GM19025 (cell line): Measurements from ENCODE around the gene SMG6.

Experiments
- ATAC-seq: cut with Tn5 transposase; IDR thresholded peaks from one replicate; pipeline ENCODE4 v1.9.1; 2021; ENCODE audit warnings: mild to moderate bottlenecking, low read depth, moderate library complexity; ENCODE audit not compliant: unreplicated experiment

The SMG6 gene

GRCh38 chr17:2054512-2055291 is 248.9 kb downstream of the SMG6 start, which contains the start of gene HIC1:
HIC1 (plus strand) TSS chr17:2055103; CDS start chr17:2056691, 1,588 bp downstream.
- no peak for ATAC-seq

DNA sequence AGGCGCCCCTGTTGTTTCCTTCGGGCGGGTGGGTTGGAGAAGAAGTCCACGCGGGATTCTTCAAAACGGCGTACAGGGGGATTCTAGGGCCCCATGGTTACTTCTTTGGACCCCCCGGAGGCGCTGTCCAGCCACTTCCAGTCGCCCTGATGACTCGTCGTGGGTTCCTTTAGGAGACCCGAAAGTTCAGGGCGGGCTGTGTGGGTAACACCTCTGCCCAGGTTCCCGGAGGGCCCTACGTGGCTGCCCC is 249.4 kb downstream of the SMG6 start:
- no peak for ATAC-seq

- ATAC-seq = no peak
These were observed 250.0 kb downstream of the SMG6 start for GRCh38 chr17:2053380-2054261.

DNA sequence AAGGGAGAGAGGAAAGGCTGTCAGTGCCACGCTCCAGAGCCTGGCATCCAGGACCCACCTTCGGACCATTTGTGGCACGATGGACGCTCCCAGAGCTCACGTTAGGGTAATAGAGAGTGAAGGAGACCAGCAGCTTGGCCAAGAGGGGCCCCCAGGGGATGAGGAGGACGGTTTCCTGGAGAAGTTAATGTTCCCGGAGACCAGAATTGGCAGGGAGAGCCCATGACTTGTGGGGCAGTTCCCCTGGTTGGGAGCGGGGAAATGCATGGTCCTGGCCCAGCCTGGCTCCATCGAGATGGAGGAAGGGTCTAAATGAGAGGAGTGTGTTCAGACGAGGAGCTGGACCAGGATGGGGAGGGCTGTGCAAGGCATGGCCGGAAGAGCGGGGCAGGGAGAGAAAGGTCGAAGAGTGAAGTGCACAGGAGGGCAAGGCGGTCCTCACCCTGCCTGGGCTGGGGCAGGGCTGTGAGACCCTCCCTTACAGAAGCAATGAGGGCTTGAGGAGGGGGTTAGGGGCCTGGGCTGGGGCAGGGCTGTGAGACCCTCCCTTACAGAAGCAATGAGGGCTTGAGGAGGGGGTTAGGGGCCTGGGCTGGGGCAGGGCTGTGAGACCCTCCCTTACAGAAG is 251.5 kb downstream of the SMG6 start:
- no peak for ATAC-seq

GRCh38 chr17:2051061-2051932 is 252.3 kb downstream of the SMG6 start:
- ATAC-seq = no peak

DNA sequence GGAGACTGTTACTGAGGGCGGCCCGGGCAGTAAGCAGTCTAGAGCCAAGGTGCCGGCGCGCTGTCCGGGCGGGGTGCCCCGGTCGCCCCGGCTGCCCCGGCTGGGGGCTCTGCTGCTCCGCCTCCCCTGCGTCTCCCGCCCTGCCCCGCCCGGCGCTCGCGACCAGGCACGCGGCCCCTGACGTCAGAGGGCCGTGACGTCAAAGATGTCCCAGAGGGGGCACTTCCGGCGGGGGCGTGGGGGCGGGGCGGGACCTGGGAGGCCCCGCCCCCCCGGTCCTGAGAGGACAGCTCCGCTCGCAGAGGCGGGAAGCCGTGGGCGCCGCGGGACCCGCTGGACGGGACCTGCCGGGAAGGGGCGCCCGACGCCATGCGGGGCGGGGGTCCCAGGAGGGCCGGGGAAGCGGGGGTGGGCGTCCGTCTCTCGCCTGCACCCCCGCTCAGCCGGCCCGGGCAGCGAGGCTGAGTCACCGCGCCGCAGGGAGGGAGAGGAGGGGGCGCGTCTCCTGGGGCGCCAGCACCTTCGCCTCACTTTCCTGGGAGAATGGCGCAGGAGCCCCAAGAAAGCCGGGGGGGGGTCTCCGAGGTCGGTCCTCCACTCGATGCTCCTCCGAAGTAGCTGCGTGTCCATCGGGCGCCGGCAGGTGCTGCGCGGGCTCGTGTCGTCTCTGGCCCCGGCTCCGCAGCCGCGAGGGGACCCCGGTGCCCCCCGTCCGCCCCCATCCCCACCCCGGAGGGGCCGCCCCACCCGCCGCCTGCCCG is 253.1 kb downstream of the SMG6 start:
- ATAC-seq = peak; percentile 19

DNA sequence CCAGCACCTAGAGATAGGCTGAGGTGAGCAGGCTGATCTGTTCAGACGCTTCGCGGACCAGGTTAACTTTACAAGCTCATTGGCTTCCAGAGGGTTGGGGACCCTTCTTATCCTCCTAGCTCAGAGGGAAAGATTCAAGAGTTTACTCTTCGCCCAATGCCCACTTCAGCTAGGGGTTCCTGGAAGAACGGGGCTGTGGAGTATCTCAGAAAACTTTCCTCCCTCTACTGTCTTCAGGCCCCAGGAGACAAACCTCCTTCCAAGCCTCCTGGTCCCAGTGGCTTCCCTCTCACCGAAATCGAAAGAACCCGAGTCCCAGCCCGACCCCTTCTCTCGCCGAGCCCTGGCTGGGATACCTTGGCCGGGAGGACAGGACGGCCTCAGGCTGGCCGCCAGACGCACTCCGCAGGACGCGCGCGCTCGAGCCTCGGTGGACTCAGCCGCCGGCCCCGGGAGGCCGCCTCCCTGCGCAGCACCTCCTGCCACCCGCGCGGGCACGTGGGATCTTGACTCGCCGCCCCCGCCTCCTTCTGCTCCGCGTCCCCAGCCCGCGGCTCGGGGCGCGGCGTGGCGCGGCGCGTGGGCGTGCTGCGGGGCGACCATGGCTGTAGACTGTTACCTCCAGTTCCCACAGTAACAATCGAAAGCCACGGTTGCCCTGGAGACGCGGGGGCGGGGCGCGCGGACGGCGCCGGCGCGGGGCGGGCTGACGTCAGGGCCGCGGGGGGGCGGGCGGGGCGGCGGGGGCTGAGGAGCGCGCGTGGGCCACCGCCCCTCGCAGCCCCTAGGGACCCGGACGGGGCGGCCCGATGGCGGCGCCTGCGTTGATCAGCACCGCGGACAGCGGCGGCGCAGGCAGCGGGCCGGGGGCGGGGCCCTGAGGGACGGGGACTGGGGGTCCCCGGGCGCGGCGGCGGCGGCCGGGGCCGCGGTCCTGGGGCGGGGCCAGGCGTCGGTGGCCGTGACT is 254.0 kb downstream of the SMG6 start:
- peak; percentile 60 for ATAC-seq

DNA sequence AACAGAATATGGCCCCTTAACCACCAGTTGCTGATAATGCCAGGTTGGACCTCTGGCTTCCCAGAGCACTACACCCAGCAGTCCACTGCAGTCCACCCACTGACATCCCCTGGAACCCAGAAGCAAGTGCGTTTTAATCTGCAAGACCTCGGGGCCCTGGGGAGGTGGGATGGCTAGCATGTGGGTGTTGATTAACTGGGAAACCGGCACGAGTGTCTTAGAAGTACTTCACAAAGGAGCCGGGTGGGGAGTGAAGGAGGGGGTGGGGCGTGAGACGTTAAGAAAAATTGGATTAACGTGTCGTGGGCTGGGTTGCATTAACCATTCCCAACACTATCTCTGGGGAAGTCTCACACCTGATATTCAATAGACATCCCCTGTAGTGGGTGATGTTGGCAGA is 254.8 kb downstream of the SMG6 start:
- ATAC-seq = no peak

DNA sequence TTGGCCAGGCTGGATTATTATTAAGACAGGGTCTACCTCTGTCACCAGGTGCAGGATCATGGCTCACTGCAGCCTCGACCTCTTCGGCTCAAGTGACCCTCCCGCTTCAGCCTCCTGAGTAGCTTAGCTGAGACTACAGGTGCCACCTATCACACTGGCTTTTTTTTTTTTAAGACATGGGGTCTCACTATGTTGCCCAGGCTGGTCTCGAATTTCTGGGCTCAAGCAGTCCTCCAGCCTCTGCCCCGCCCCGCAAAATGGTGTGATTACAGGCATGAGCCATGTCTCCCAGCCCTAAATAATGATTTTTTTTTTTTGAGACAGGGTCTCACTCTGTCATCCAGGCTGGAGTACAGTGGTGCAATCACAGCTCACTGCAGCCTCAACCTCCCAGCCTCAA is 256.0 kb downstream of the SMG6 start:
- ATAC-seq = no peak

DNA sequence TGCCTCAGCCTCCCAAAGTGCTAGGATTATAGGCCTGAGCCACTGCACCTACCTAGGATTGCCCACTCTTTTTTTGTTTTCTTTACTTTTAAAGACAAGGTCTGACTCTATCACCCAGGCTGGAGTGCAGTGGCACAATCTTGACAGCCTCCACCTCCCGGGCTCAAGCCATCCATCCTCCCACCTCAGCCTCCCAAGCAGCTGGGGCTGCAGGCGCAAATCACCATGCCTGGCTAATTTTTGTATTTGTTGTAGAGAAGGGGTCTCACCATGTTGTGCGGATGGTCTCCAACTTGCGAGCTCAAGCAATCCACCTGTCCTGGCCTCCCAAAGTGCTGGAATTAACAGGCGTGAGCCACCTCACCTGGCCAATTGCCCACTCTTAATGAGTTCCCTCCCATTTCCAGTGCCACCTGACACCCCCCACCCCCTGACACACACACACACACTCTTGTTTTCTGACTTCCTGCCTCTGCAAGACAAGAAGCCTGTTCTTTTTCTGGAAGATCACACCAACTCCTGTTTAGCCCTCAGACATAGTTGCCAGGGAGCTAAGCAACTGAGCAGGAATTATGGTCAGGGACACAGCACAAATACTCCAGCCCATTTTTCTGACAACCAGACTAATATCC is 259.2 kb downstream of the SMG6 start:
- ATAC-seq = no peak

DNA sequence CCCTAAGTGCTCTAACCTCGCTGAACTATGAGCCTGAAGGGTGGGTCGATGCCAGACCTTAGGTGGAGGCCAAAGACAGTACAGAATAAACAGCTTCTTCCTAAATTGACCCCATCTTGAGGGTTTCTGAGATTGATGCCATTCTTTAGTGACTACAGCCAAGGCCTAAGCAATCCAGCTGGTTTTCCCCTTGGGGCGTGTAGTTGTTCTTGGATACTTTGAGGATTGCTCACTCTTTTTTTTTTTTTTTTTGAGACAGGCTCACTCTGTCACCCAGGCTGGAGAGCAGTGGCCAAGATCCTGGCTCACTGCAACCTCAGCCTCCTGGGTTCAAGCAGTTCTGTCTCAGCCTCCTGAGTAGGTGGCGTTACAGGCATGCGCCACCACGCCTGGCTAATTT is 259.8 kb downstream of the SMG6 start:
- ATAC-seq = no peak

DNA sequence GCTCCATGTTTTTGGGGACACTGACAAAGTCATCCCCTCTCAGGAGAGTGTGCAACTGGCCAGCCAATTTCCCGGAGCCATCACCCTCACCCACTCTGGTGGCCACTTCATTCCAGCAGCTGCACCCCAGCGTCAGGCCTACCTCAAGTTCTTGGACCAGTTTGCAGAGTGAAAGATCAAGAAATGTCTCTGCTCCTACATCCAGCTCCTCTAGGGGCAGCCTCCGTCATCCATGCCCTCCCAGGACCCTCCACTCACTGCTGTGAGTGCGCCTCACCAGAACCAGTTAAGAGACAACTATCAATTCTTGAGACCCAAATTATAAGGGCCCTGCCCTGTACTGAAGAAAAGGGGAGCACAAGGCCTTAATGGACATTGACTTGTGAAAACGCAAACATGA is 260.7 kb downstream of the SMG6 start:
- ATAC-seq = no peak

GRCh38 chr17:2042390-2042847 is 261.2 kb downstream of the SMG6 start:
- no peak for ATAC-seq

- peak; percentile 94 for ATAC-seq
These were observed 261.8 kb downstream of the SMG6 start, which contains the start of gene OVCA2 for GRCh38 chr17:2041561-2042389. OVCA2 (plus strand) TSS chr17:2042022; CDS start chr17:2042048, 26 bp downstream.

- no peak for ATAC-seq
These were observed 262.5 kb downstream of the SMG6 start for GRCh38 chr17:2040942-2041560.

- no peak for ATAC-seq
These were observed 263.3 kb downstream of the SMG6 start for GRCh38 chr17:2040219-2040827.
